Fibroblast of the aortic adventitia (primary cell): Measurements from ENCODE around the gene SPOPL. TPM values are rescaled to one million over a fixed set of nuclear protein-coding genes. Genes with fewer than 3 reads are reported as not detected.
"Not testable (repeated sequence)": the region's sequence is repeated elsewhere in the genome, so short reads cannot be mapped to it uniquely, and the experiment has no call there.

Experiments used
- DNase-seq: peaks from one replicate; pipeline ENCODE4 v3.0.0-alpha.2; 2010; ENCODE audit warnings: low read depth
- H3K4me3 ChIP-seq: 2 replicates; pipeline ENCODE4 v1.5.1; 2011; ENCODE audit warnings: low read depth, mild to moderate bottlenecking, control low read depth, low read length, moderate library complexity
- CTCF ChIP-seq: IDR thresholded peaks from 2 replicates; pipeline ENCODE4 v1.5.1; 2011; ENCODE audit warnings: mild to moderate bottlenecking, low read length, control low read depth, inconsistent platforms; ENCODE audit not compliant: insufficient read depth
- total RNA-seq: library from RNA; depleted of rRNA; stranded (reverse); fragments of >200 nt; gene quantifications from 2 replicates; pipeline ENCODE4 v1.2.3, GENCODE V29; 2012; ENCODE audit warnings: low replicate concordance

SPOPL gene
- total RNA-seq, 1 donor = 18.4 TPM

DNA sequence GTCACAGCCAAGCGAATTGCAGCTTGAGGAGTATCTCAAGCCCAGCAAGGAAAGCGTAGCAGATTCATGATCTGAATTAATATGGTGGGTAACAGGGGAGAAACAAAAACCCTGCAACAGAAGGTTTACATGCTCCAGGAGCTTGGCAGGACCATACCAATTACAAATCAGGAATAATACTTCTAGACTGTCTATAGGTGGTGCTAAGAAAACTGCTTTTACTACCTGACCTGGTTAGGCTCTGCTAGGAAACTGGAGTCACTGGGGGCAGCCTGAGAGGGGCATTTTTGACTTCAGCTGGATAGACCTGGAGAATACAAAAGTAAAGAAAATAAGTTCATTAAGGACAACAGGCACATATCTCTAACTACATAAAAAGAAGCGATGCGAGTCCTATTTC lies 24.6 kb upstream of the SPOPL start:
- no peak for TF ChIP-seq CTCF
- H3K4me3 ChIP-seq = no peak overlapping the region
- no peak for DNase-seq

DNA sequence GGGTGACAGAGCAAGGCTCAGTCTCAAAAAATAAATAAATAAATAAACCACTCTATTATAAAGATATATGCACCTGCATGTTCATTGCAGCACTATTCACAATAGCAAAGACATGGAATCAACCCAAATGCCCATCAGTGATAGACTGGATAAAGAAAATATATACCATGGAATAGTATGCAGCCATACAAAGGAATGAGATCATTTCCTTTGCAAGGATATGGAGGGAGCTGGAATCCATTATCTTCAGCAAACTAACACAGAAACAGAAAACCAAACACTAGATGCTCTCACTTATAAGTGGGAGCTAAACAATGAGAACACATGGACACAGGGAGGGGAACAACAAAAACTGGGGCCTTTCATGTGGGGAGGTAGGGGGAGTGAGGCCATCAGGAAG lies 18.8 kb upstream of the SPOPL start:
- not testable (repeated sequence) for H3K4me3 ChIP-seq, DNase-seq

DNA sequence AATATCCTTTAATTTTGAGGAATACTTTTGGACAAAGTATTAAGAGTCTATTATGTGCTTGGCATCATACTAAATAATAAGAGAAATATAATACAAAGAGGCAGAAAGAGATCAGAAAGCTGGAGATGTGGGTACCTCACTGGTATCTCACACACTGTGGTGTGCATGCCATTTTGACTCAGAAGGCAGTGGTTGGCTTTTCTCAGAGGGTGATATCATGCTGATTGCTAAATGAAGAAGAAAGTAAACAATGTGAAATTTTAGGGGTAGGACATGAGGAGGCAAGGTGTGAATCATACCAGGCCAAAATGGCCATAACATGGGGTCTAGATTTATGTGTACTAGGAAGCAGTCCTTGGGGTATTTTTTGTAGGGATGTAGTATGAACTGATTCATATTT lies 16.6 kb upstream of the SPOPL start:
- H3K4me3 ChIP-seq = no peak overlapping the region
- DNase-seq = no peak
- TF ChIP-seq CTCF = no peak

GRCh38 chr2:138486363-138487198 lies 15.0 kb upstream of the SPOPL start:
- DNase-seq = peak; percentile 37
- no peak overlapping the region for H3K4me3 ChIP-seq
- no peak for TF ChIP-seq CTCF

GRCh38 chr2:138490673-138491494 lies 10.7 kb upstream of the SPOPL start:
- no peak for TF ChIP-seq CTCF
- H3K4me3 ChIP-seq = no peak overlapping the region
- no peak for DNase-seq

DNA sequence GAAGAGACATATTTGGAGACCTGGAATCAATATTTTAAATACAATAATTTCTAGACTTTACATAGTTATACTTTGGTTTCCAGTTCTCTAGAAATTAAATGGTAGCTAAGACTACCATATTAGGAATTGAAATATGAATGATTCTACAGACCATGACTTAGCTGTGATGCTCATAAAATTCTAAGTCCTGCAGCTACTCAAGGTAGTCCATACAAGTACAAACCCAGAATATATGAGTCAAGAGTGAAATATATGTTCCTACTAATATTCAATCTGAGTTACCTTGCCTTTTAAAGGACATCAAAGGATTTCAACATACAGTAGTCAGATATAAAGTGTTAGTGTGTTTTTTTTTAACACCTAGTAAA lies 10.1 kb upstream of the SPOPL start:
- no peak for DNase-seq
- no peak overlapping the region for H3K4me3 ChIP-seq
- TF ChIP-seq CTCF = no peak

DNA sequence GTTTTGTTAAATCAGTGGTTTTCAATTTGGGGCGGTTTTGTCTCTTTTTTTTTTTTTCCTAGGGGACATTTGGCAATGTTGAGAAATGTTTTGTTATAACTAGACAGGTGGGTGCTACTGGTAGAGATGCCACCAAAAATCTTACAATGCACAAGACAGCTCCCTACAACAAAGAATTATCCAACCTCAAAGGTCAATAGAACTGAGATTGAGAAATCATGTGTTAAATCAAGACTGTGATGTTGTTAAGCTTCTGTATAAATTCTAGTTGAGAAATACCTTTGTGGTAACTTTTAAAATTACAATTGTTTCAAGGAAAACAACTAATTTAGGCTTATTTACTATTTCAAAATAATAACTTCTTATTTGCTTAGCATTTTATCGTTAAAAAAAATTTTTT lies 9.4 kb upstream of the SPOPL start:
- no peak for DNase-seq
- TF ChIP-seq CTCF = no peak
- H3K4me3 ChIP-seq = no peak overlapping the region
